ENCODE data around the gene CLCN7. TPM values are rescaled to one million over a fixed set of nuclear protein-coding genes. Genes with fewer than 3 reads are reported as not detected.

CLCN7 gene
- total RNA-seq, 2 donors from 2014 or later: 42.3 to 44.9 TPM

DNA sequence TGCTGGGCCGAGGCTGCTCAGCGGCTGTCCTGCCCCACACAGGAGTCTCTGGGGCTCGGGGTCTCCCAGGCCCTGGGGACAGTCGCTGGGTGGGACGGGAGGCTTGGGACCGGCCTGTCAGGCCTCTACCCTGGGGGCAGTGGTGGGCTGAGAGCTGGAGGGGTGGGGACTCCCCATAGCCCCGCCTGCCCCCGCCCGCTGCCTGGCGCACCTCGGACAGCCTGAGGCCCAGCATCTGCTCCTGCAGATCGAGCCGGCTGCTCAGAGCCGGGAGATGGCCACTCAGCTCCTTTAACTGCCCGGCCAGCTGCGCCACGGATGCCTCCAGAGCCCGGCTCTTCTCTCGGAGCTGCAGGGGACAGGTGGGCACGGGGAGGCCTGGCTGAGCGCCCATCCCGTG lies 37.2 kb downstream of the CLCN7 start:
- intact Hi-C loops (cut with DNase I, micrococcal nuclease): no loop called here
- ATAC-seq: no peak
- no peak for DNase-seq

DNA sequence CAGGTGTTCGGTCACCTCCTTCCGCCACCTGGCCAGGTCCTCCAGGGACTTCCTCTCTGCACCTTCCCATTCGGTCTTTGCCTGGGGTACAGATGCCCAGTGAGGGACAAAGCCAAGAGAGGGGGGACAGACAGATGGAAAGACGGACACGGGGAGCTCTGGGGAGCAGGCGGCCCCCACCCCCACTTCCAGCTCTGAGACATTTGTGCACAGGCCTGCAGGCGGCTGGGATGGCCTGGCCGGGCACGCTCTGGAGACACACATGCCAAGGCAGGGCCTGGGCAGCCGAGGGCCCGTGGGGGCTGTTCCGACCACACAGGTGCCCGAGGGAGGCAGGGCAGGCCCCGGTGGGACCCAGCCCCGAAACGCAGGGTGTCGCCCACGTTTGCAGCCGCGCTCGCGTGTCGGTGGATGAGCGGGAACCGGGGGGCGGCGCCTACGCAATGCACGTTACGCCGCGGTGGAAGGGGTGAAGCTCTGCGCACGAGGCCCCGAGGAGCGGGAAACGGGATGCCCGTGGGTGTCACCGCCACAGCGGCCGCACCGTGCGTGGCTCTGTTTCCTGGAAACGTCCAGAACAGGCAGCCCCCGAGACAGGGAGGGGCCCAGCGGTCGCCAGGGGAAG lies 38.0 kb downstream of the CLCN7 start:
- ATAC-seq (no peak), DNase-seq (no peak)
- intact Hi-C loops (cut with DNase I, micrococcal nuclease): no loop called here

GRCh38 chr16:1435921-1436697 lies 38.7 kb downstream of the CLCN7 start:
- no peak for DNase-seq
- intact Hi-C loops (cut with DNase I, micrococcal nuclease): no loop called here
- no peak for ATAC-seq

DNA sequence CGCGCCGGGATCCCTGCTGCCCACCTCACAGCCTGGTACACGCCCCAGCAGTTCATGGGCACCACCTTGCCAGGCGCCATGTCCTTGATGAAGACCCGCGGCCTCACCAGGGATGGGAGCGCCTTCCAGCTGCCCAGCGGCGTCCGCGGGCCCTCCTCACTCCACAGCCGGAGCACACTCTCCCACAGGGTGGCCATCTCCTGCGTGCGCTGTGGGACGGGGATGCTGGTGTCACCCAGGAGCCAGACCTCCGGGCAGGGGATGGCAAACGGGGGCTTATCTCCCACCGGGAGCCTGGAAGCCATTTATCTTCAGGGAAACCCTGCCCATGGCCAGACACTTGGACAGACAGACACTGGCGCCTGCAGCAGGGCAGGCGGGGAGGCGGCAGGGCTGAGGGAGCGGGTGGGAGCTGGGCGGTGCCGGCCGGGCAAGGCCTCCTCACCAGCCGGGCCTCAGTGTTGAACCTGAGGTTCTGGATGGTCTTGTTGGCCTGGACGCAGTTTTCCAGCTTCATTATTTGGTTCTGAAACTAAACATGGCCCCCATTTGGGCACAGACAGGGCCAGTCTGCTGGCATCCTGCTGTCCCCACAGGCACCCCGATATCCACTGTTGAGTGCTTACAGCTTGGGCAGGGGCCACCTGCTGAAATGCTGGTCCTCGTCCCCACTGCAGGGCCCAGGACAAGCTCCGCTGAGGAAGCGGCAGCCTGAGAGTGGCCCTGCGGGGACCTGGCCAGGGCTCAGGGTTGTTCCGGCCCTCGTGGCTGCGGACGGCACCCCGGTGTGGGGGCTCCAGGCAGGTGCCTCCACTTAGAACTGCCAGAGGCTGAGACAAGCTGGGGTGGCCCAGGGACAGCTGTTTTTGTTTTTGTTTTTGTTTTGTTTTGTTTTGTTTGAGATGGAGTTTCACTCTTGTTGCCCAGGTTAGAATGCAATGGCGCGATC lies 39.9 kb downstream of the CLCN7 start:
- DNase-seq: no peak
- intact Hi-C loops (cut with DNase I, micrococcal nuclease): no loop called here
- ATAC-seq: no peak

DNA sequence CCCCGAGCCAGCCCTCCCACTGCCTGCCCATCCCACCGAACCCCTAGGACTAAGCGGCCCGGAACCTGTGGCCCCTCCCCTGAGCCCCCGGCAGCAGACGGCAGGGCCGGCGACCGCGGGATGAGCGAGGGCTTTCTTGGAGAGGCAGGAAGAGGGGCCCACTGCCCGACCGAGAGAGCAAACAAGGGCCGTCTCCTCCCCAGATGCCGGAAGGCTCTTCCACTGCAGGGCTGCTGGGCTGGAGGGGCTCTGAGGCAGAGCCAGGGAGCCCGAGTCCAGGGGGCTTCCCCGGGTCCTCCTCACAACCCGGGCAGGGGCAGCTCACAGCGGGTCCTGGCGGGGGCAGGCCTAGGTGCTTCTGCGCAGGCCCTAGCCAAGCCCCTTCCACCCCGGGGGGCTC lies 41.1 kb downstream of the CLCN7 start:
- intact Hi-C loops (cut with DNase I, micrococcal nuclease): no loop called here
- ATAC-seq (no peak), DNase-seq (no peak)

DNA sequence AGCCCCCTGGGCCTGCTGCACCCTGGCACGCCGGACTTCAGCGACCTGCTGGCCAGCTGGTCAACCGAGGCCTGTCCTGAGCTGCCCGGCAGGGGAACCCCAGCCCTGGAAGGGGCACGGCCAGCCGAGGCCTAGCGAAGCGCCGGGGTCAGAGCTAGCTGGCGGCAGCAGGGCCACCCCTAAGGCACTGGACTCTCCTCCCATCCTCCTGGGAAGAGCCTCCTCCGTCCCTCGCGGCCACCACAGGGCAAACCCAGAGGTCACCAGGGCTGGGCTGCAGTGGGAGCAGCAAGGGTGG lies 41.6 kb downstream of the CLCN7 start:
- DNase-seq (no peak), ATAC-seq (no peak)
- intact Hi-C loops (cut with DNase I, micrococcal nuclease): no loop called here

DNA sequence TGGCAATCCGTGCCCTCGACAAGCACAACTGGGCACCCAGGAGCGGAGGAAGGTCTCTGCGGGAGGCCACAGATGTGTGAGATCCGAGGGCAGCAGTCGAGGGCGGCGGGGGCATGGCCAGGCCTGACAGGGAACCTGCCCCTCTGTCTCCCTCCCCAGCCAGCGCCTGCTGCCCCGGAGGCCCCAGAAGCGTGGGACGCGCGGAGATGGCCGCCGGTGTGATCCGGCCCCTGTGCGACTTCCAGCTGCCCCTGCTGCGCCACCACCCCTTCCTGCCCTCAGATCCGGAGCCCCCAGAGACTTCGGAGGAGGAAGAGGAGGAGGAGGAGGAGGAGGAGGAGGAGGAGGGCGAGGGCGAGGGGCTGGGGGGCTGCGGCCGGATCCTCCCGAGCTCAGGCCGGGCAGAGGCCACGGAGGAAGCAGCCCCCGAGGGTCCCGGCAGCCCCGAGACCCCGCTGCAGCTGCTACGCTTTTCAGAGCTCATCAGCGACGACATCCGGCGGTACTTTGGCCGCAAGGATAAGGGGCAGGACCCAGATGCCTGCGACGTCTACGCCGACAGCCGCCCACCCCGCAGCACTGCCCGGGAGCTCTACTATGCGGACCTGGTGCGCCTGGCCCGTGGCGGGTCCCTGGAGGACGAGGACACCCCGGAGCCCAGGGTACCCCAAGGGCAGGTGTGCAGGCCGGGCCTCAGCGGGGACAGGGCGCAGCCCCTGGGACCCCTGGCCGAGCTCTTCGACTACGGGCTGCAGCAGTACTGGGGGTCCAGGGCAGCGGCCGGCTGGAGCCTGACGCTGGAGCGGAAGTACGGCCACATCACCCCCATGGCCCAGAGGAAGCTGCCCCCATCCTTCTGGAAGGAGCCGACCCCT lies 42.2 kb downstream of the CLCN7 start:
- ATAC-seq (no peak), DNase-seq (no peak)
- intact Hi-C loops (cut with DNase I, micrococcal nuclease): no loop called here

GRCh38 chr16:1431497-1432270 lies 43.1 kb downstream of the CLCN7 start:
- ATAC-seq: no peak
- no peak for DNase-seq
- intact Hi-C loops (cut with DNase I, micrococcal nuclease): no loop called here

- DNase-seq (no peak), ATAC-seq (peak; percentile 47)
- intact Hi-C loops (cut with DNase I, micrococcal nuclease): no loop called here
Measured at GRCh38 chr16:1430759-1431496, 43.9 kb downstream of the CLCN7 start, which contains the start of gene PERCC1. Gene PERCC1, plus strand, starts transcription at chr16:1431078. Its CDS starts 1,516 bp downstream, at chr16:1432594.

DNA sequence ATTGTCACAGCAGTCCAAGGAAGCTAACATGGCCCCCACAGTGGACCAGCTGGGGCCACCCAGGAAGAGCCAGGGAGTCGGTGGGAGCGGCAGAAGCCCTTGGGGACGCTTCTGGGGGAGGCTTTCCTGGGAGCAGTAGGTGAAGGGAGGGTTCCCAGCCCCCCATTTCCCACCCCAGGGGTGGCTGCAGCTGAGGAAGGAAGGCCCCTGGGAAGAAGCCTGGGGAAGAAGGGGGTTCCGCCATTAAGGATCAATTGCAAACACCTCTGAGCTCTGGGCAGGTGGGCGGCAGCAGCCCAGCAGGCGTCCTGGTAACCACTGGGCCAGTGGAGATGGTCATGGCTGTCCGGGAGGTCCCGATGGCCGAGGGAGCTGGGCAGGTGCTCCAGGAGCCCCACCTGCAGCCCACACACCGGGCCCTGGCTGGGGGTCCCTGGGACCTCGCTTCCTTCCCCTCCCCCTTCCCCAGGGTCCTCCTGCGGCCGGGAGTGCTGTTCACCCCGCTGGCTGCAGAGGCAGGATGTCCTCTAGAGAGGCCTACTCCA lies 44.5 kb downstream of the CLCN7 start:
- no peak for ATAC-seq
- intact Hi-C loops (cut with DNase I, micrococcal nuclease): no loop called here
- DNase-seq: no peak

GRCh38 chr16:1429631-1430030 lies 45.2 kb downstream of the CLCN7 start:
- no peak for DNase-seq
- intact Hi-C loops (cut with DNase I, micrococcal nuclease): no loop called here
- ATAC-seq: no peak

GRCh38 chr16:1429012-1429411 lies 45.8 kb downstream of the CLCN7 start:
- intact Hi-C loops (cut with DNase I, micrococcal nuclease): no loop called here
- DNase-seq (no peak), ATAC-seq (peak; percentile 9)

DNA sequence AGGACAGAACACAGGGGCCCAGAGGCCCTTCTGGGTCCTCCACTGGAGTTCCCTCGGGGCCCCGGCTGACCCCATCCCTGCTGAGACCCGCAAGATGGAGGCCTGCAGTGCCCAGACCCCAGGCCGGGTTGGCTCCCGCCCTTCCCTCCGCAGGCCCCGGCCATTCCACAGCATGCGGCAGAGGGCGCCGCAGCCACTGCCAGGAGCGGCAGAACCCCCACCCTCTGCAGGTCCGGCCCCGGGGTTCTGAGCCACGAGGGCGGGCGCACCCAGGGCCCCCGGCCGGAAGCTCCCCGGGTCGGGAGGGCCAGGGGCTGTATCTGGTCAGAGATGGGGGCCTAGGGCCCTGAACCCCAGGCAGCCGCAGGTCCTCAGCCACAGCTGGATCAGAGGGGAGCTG lies 46.3 kb downstream of the CLCN7 start:
- DNase-seq: peak in 1 of 2 donors; percentile 43
- intact Hi-C loops (cut with DNase I, micrococcal nuclease): no loop called here
- ATAC-seq: peak; percentile 68

DNA sequence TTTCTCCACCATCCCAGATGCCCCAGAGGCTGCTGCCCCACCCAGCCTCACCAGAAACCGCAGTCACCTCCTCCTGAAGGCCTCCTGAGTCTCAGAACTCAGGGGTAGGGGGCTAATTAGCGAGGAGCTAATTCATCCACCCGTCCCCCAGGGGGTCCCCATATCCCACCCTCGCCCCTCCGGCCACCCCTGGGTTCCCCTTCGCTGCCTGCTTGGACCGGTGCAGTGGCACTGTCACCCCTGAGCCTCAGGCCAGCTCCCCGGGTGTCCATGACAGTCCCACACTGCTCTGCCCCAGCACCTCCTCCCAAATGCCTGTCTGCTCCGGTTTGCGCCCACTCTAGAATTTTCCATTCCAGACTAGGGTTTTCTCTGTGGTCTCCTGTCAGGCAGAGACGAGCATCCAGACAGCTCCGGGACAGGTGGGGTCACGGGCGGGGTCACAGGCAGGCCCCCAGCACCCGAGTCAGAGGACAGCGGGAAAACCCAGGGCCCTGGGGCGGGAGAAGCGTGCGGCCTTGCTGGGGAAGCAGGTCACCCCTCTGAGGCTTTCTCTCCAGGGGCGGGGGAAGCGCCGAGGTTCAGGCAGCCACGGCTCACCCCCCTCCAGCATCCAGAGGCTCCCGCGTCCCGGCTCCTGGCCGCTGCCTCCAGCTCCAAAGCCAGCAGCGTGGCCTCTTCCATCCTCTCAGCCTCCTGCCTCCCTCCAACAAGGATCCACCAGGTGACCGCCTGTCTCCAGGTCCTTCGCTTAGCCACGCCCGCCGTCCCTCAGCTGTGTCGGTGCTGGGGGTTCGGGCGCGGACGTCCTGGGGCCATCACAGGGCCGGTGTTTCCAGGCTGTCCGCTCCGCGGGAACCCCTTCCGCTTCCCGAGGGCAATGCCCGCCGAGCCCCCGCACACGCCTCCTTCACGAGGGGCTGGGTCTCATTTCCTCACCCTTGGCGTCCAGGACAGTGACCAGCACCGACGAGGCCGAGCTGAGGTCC lies 47.1 kb downstream of the CLCN7 start:
- DNase-seq: no peak
- intact Hi-C loops (cut with DNase I, micrococcal nuclease): no loop called here
- ATAC-seq: no peak

DNA sequence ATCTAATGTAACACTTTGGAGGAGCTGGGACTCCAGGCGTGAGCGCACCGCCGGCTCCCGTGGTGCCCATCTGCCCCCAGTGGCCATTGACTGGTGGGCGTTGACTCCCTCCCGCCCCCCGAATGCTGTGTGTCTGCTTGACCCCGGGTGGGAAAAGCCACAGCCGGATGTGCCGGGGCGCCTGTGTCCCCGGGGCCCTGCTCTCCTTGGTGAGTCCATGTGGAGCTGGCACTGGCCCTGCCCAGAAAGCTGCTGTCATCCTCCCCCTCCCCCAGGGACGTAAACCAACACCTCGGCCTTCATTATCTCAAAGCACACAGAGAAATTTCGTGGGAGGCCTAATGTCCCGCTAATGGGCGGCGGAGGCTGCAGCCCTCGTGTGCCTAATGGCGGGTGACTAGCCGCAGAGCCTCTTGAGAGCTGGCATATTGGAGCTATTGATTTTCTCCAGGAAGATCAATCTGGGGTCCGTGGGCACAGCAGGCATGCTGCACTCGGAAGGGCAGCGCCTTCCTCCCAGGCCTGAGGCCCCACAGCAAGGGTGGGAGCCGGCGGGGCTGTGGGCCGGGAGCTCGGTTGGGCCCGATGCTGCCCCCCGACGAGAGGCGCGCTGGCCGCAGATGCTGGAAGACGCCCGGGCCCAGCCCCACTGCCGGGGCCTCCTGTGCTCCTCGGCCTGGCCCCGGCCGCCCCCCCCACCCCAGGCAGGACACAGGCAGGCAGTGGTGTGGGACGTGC lies 47.9 kb downstream of the CLCN7 start:
- no peak for DNase-seq
- intact Hi-C loops (cut with DNase I, micrococcal nuclease): no loop called here

More for the DNA sequence above, 47.9 kb downstream of the CLCN7 start:
- ATAC-seq: no peak

Data from left colon (tissue), 2 donors.